Small intestine (tissue), 7 donors: ENCODE measurements around the gene ASPSCR1. TPM values are rescaled to one million over a fixed set of nuclear protein-coding genes. Genes with fewer than 3 reads are reported as not detected.

ENCODE experiments used
- DNase-seq, 2 donors: peaks; one replicate each; pipeline versions ENCODE4 v3.0.0 to v3.0.0-alpha.2; 2013
- FAIRE-seq: peaks from 2 replicates; lab custom pipeline; 2012; peaks lifted over from hg19 to GRCh38; lab: Jason Lieb, UNC
- H3K27ac ChIP-seq, 3 donors: one replicate each; pipeline ENCODE4 v1.5.1; 2013; ENCODE audit warnings: low read length in 2 of 3, mild to moderate bottlenecking in 2 of 3, control low read depth in 1 of 3, inconsistent platforms in 1 of 3, low read depth in 1 of 3, moderate library complexity in 1 of 3
- H3K27me3 ChIP-seq, 3 donors: one replicate each; pipeline ENCODE4 v1.6.1; 2013; ENCODE audit warnings: low read length in 3 of 3, inconsistent platforms in 1 of 3; ENCODE audit not compliant: control insufficient read depth in 3 of 3, insufficient read depth in 3 of 3
- H3K36me3 ChIP-seq, 3 donors: one replicate each; pipeline ENCODE4 v1.6.1; 2013; ENCODE audit warnings: low read length in 3 of 3, inconsistent platforms in 1 of 3, low read depth in 1 of 3, mild to moderate bottlenecking in 1 of 3, moderate library complexity in 1 of 3; ENCODE audit not compliant: control insufficient read depth in 3 of 3, insufficient read depth in 2 of 3
- H3K4me1 ChIP-seq, 3 donors: one replicate each; pipeline ENCODE4 v1.6.1; 2013; ENCODE audit warnings: low read length in 2 of 3, inconsistent platforms in 1 of 3, low read depth in 1 of 3, mild to moderate bottlenecking in 1 of 3, moderate library complexity in 1 of 3; ENCODE audit not compliant: control insufficient read depth in 3 of 3, insufficient read depth in 2 of 3
- H3K4me3 ChIP-seq, 3 donors: one replicate each; pipeline ENCODE4 v1.5.1; 2013; ENCODE audit warnings: low read length in 3 of 3, control low read depth in 1 of 3, inconsistent platforms in 1 of 3, low read depth in 1 of 3, mild to moderate bottlenecking in 1 of 3, moderate library complexity in 1 of 3
- H3K9me3 ChIP-seq, 2 donors: one replicate each; pipeline ENCODE4 v1.6.1; 2013; ENCODE audit warnings: low read depth in 1 of 2, low read length in 1 of 2; ENCODE audit not compliant: control insufficient read depth in 2 of 2, insufficient read depth in 1 of 2
- WGBS, 3 donors: extraction: QIAGEN DNeasy Blood & Tissue Kit; methylation state at CpG; one replicate each; pipeline ENCODE4 v1.1.7; 2013; 5-methylcytosine and 5-hydroxymethylcytosine counted together
- polyA plus RNA-seq, 4 donors: library from polyadenylated mRNA; stranded (reverse) in 3 of 4; unstranded in 1 of 4; fragments of 200-250 nt in 3 of 4; fragments of 120-200 nt in 1 of 4; gene quantifications; one replicate each; pipeline versions ENCODE4 v1.2.1 to v1.2.3, GENCODE V29; 2013
- donor health status: healthy with polysubstance abuse.
- donor health status: control.
- donor health status: control.
- donor health status: Bipolar disorder and iron deficiency.
- donor health status: healthy.

ASPSCR1 gene
- polyA plus RNA-seq, 4 donors, result 23.5 to 96.7 (median 47.5) TPM

- H3K4me1 ChIP-seq, result no peaks in the 10 kb centered on the region
- FAIRE-seq, result no peak
- H3K36me3 ChIP-seq, result peaks cover 0 to 22% (median 2%) of the 10 kb centered on the region in 3 donors
Measured at GRCh38 chr17:82043507-82043906, 66.1 kb downstream of the ASPSCR1 start.

GRCh38 chr17:82045936-82046484, 68.6 kb downstream of the ASPSCR1 start:
- peaks cover 0 to 42% (median 2%) of the 10 kb centered on the region in 3 donors for H3K36me3 ChIP-seq
- no peaks in the 10 kb centered on the region for H3K27me3 ChIP-seq
- WGBS, 3 donors, result 59 to 74% (median 60%) methylated on average over 14 of the region's 14 CpGs
- H3K4me1 ChIP-seq, result peaks cover 0 to 8% (median 1%) of the 10 kb centered on the region in 3 donors
- H3K9me3 ChIP-seq, result no peaks in the 10 kb centered on the region
- DNase-seq (no peak), FAIRE-seq (no peak)
- H3K27ac ChIP-seq, result no peak overlapping the region
- no peak overlapping the region for H3K4me3 ChIP-seq

More at GRCh38 chr17:82043507-82043906, 66.1 kb downstream of the ASPSCR1 start:
- H3K27me3 ChIP-seq, result no peaks in the 10 kb centered on the region
- DNase-seq, result no peak
- H3K4me3 ChIP-seq, result no peak overlapping the region
- H3K9me3 ChIP-seq, result no peaks in the 10 kb centered on the region
- H3K27ac ChIP-seq, result no peak overlapping the region
- WGBS, 3 donors, result 76 to 90% (median 88%) methylated on average over 16 of the region's 16 CpGs

DNA sequence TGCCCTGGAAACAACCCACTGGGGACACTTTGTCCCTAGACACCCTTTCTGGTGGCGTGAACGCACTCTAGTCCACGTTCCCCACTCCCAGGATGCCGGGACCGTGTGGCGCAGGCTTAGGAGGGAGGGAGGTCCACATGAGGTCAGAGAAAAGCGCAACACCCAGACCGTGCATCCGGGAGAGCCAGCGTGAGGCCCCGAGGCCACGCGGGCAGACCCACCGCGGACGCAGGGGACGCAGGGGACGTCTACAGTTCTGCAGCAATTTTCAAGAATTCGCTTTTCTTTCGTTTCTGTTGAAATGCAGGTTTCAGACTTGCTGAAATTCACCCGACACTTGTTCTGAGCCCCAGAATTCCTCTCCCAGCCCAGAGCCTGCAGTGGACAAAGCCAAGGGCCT, 69.5 kb downstream of the ASPSCR1 start:
- WGBS, 3 donors, result 92 to 94% (median 92%) methylated on average over 21 of the region's 21 CpGs
- Histone ChIP-seq H3K36me3 (peaks cover 0 to 42% (median 2%) of the 10 kb centered on the region in 3 donors), H3K4me1 (peaks cover 0 to 8% (median 1%) of the 10 kb centered on the region in 3 donors), H3K27me3 (no peaks in the 10 kb centered on the region), H3K4me3 (no peak overlapping the region), H3K9me3 (no peaks in the 10 kb centered on the region), H3K27ac (no peak overlapping the region)
- no peak for FAIRE-seq
- no peak for DNase-seq

DNA sequence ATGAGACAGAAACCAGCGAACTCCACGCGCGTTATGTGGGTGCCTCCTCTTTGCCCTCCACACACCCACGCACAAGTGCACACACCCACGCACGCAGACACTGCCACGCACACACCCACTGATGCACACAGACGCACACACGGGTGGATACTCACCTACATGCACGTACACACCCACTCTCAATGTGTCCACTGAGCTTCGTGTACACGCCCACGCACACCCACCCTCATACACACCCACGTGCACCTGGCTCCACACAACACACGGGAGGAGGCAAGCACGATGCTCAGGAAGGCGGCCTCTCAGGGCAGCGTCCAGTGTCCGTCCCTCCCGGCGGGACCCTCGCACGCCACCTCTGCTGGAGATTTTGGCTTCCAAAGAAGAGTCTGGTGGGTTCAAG, 70.0 kb downstream of the ASPSCR1 start:
- no peak overlapping the region for H3K27ac ChIP-seq
- H3K4me3 ChIP-seq, result no peak overlapping the region
- peaks cover 0 to 8% (median 1%) of the 10 kb centered on the region in 3 donors for H3K4me1 ChIP-seq
- no peaks in the 10 kb centered on the region for H3K9me3 ChIP-seq
- WGBS, 3 donors, result 84 to 86% (median 86%) methylated on average over 24 of the region's 24 CpGs
- H3K27me3 ChIP-seq, result no peaks in the 10 kb centered on the region
- DNase-seq, result no peak
- FAIRE-seq, result no peak
- H3K36me3 ChIP-seq, result peaks cover 0 to 42% (median 2%) of the 10 kb centered on the region in 3 donors

- DNase-seq (no peak), FAIRE-seq (no peak)
- peaks cover 0 to 45% (median 2%) of the 10 kb centered on the region in 3 donors for H3K36me3 ChIP-seq
- no peaks in the 10 kb centered on the region for H3K9me3 ChIP-seq
- peaks cover 2 to 14% (median 3%) of the 10 kb centered on the region in 3 donors for H3K4me1 ChIP-seq
- H3K4me3 ChIP-seq, result no peak overlapping the region
- WGBS, 3 donors, result 91 to 93% (median 93%) methylated on average over 23 to 25 of the region's 25 CpGs
- no peak overlapping the region for H3K27ac ChIP-seq
- no peaks in the 10 kb centered on the region for H3K27me3 ChIP-seq
Measured at GRCh38 chr17:82047914-82048570, 70.6 kb downstream of the ASPSCR1 start.

DNA sequence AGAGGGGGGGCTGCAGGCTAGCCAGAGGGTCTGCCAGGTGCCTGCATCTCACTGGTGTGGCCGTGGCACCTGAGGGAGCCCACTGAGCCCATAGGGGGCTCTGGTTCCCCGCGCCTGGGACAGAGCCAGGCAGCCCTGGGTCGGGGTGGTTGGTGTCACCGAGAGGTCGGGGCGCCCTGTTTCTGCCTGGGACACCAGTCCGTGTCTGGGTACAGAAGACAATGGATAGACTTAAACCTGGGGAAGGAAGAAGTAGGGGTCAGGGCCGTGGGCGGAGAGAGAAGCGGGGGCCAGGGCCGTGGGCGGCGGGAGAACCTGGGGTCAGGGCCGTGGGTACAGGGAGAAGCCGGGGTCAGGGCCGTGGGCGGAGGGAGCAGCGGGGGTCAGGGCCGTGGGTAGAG, 71.1 kb downstream of the ASPSCR1 start:
- FAIRE-seq, result no peak
- WGBS, 3 donors, result 87 to 91% (median 89%) methylated on average over 17 to 20 of the region's 20 CpGs
- DNase-seq, result no peak
- Histone ChIP-seq H3K27ac (no peak overlapping the region), H3K27me3 (no peaks in the 10 kb centered on the region), H3K4me1 (peaks cover 2 to 18% (median 4%) of the 10 kb centered on the region in 3 donors), H3K9me3 (no peaks in the 10 kb centered on the region), H3K36me3 (peaks cover 0 to 50% (median 2%) of the 10 kb centered on the region in 3 donors), H3K4me3 (no peak overlapping the region)

DNA sequence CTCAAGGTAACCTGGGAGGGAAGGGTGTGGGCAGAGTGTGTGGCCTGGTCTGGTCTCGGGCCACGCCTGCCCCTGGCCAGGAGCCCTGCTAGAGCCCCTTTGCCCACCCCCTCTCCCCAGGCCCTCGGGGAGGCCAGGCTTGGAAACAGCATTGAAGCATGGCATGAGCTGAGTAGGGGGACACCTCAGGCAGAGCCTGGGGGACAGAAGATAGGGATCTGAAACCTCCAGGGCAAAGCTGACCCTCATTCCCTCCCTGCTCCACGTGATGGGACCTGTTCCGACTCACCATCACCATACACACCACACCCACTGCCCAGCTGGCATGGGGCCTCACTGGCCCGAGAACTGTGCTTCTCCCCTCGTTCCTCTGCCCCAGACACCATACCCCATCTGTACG, 71.7 kb downstream of the ASPSCR1 start:
- Histone ChIP-seq H3K27ac (no peak overlapping the region), H3K36me3 (peaks cover 0 to 55% (median 2%) of the 10 kb centered on the region in 3 donors), H3K4me1 (peaks cover 2 to 18% (median 4%) of the 10 kb centered on the region in 3 donors), H3K27me3 (no peaks in the 10 kb centered on the region), H3K9me3 (no peaks in the 10 kb centered on the region), H3K4me3 (no peak overlapping the region)
- WGBS, 3 donors, result 83 to 90% (median 88%) methylated on average over 8 of the region's 8 CpGs
- DNase-seq (no peak), FAIRE-seq (no peak)

- no peak overlapping the region for H3K27ac ChIP-seq
- 83 to 85% (median 85%) methylated on average over 15 to 16 of the region's 16 CpGs for WGBS, 3 donors
- H3K4me3 ChIP-seq, result no peak overlapping the region
- no peaks in the 10 kb centered on the region for H3K27me3 ChIP-seq
- FAIRE-seq (no peak), DNase-seq (no peak)
- H3K36me3 ChIP-seq, result peaks cover 0 to 60% (median 4%) of the 10 kb centered on the region in 3 donors
- no peaks in the 10 kb centered on the region for H3K9me3 ChIP-seq
- peaks cover 2 to 18% (median 4%) of the 10 kb centered on the region in 3 donors for H3K4me1 ChIP-seq
Measured at GRCh38 chr17:82049521-82049971, 72.1 kb downstream of the ASPSCR1 start.
